GM12873 (cell line): Measurements from ENCODE around the gene ERAP2.

Experiments
- TF ChIP-seq, protein P1 (sequence below): IDR thresholded peaks from 2 replicates; pipeline ENCODE4 v1.5.1; 2012; ENCODE audit warnings: low read depth, mild to moderate bottlenecking, moderate library complexity, low read length, control low read depth; ENCODE audit not compliant: insufficient read depth; ENCODE audit errors: missing control alignments

ERAP2 gene

DNA sequence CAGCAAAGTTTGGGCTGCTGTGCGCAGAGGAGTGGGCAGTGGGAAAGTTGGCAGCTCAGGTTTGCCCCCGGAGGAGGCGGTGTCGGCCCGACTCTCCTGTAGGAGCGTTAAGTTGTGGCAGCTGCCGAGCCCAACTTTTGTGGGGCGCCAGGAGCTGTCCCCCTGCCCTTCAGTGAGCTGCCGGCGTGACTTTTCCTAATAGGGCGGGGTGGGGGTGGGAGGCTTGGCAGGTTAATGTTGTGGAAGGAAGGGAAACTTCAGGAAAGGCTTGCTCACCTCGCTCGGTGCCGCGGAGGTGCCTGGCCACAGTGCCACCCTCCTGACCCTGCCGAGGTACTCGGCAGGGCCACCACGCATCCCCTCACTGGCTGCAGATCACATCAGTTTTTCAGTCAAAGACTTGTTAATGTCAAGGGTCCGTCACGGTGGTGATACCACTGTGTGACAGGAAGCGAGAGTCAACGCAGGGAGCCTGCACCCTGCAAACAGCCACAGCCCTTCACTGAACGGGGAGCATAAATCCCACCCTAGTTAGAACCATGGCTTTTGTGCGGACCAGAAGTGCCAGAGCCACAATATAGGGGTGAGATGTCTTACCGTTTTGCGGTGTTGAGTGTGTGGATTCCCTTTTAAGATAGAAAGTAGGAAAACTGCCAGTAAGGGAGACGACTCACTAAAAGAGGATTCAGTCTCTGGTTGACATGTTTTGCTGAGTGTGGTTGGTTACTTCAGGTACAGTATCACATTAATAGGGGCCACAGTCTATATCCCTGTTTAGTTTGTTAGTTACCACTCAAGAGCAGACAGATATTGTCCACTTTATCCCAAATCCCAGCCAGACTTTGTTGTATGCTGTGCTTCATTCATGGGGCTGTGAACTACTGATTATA is 60.4 kb downstream of the ERAP2 start:
- TF ChIP-seq, protein P1, sequence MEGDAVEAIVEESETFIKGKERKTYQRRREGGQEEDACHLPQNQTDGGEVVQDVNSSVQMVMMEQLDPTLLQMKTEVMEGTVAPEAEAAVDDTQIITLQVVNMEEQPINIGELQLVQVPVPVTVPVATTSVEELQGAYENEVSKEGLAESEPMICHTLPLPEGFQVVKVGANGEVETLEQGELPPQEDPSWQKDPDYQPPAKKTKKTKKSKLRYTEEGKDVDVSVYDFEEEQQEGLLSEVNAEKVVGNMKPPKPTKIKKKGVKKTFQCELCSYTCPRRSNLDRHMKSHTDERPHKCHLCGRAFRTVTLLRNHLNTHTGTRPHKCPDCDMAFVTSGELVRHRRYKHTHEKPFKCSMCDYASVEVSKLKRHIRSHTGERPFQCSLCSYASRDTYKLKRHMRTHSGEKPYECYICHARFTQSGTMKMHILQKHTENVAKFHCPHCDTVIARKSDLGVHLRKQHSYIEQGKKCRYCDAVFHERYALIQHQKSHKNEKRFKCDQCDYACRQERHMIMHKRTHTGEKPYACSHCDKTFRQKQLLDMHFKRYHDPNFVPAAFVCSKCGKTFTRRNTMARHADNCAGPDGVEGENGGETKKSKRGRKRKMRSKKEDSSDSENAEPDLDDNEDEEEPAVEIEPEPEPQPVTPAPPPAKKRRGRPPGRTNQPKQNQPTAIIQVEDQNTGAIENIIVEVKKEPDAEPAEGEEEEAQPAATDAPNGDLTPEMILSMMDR, result no peak

DNA sequence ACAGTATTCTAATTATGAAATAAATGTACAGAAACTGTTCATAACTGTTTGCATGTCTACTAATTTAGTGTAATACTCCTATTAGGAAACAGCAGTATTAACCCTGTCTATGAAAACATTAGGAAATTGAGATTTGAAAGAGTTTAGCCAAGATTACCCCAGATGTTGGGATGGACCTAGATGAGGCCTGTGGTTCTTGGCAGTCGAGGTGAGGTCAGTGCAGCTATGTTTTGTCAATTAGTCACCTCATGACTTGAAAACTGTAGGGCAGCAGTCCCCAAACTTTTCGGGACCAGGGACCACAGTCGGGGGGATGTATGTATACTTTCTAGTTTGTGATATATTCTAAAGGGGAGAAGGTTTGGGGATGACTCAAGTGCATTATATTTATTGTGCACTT is 64.3 kb downstream of the ERAP2 start:
- TF ChIP-seq, protein P1, result no peak

- TF ChIP-seq, protein P1, result no peak
These were observed 64.8 kb downstream of the ERAP2 start for GRCh38 chr5:96941140-96941539.

DNA sequence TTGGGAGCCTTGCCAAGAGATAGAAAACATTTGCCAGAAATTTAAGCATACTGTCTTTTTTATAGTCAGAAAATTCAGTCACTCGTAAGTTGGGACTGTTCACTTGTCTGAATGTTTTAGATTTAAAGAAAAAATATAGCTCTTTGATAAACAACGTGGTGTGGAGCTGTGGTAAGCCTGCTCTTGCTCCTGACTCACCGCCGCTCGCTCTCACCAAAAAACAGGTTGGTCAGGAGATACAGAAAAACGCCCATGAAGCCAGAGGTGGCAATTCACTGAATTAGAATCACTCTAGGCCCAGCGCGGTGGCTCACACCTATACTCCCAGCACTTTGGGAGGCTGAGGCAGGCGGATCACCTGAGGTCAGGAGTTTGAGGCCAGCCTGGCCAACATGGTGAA is 65.8 kb downstream of the ERAP2 start:
- TF ChIP-seq, protein P1, result no peak

- TF ChIP-seq, protein P1, result no peak
These were observed 66.6 kb downstream of the ERAP2 start for GRCh38 chr5:96942911-96943310.

GRCh38 chr5:96943799-96944198 is 67.5 kb downstream of the ERAP2 start:
- TF ChIP-seq, protein P1, result no peak

GRCh38 chr5:96945144-96945897 is 69.0 kb downstream of the ERAP2 start:
- TF ChIP-seq, protein P1, result no peak
